GM19035 (cell line): ENCODE results near the gene PDS5B.
"Not testable (repeated sequence)": the region's sequence is repeated elsewhere in the genome, so short reads cannot be mapped to it uniquely, and the experiment has no call there.

ENCODE experiments used
- ATAC-seq: cut with Tn5 transposase; IDR thresholded peaks from one replicate; pipeline ENCODE4 v1.9.1; 2021; ENCODE audit not compliant: unreplicated experiment

Gene PDS5B

GRCh38 chr13:32586080-32586900 lies at the start of gene PDS5B:
Gene PDS5B (plus strand): TSS chr13:32586452. CDS start chr13:32648773, 62,321 bp downstream.
- peak; percentile 82 for ATAC-seq

GRCh38 chr13:32537580-32538142 lies 48.6 kb upstream of the PDS5B start:
- no peak for ATAC-seq

GRCh38 chr13:32538143-32538620 lies 48.1 kb upstream of the PDS5B start:
- ATAC-seq: peak; percentile 84

- ATAC-seq: peak; percentile 97
These were observed 47.5 kb upstream of the PDS5B start, which contains the start of gene N4BP2L2 for GRCh38 chr13:32538621-32539246. Gene N4BP2L2 (minus strand): TSS chr13:32538795. CDS start chr13:32537027, 1,768 bp downstream.

- no peak for ATAC-seq
These were observed 44.0 kb upstream of the PDS5B start for GRCh38 chr13:32542221-32542620.

- no peak for ATAC-seq
These were observed 41.2 kb upstream of the PDS5B start for GRCh38 chr13:32545083-32545482.

- ATAC-seq: no peak
These were observed 37.4 kb upstream of the PDS5B start for GRCh38 chr13:32548837-32549236.

GRCh38 chr13:32549788-32550187 lies 36.5 kb upstream of the PDS5B start:
- ATAC-seq: no peak

GRCh38 chr13:32553720-32554119 lies 32.5 kb upstream of the PDS5B start:
- ATAC-seq: no peak

- ATAC-seq: no peak
These were observed 30.6 kb upstream of the PDS5B start for GRCh38 chr13:32555613-32556012.

- ATAC-seq: not testable (repeated sequence)
These were observed 25.4 kb upstream of the PDS5B start for GRCh38 chr13:32560842-32561241.

GRCh38 chr13:32575687-32576086 lies 10.6 kb upstream of the PDS5B start:
- not testable (repeated sequence) for ATAC-seq

- no peak for ATAC-seq
These were observed 9.2 kb upstream of the PDS5B start for GRCh38 chr13:32577032-32577431.

GRCh38 chr13:32581177-32581786 lies 5.0 kb upstream of the PDS5B start:
- no peak for ATAC-seq

GRCh38 chr13:32582281-32582680 lies 4.0 kb upstream of the PDS5B start:
- no peak for ATAC-seq

- no peak for ATAC-seq
These were observed 3.3 kb upstream of the PDS5B start for GRCh38 chr13:32582991-32583390.

- no peak for ATAC-seq
These were observed 637 bp upstream of the PDS5B start for GRCh38 chr13:32585550-32586079.

- peak; percentile 34 for ATAC-seq
These were observed 959 bp downstream of the PDS5B start for GRCh38 chr13:32587011-32587810.

- no peak for ATAC-seq
These were observed 1.5 kb downstream of the PDS5B start for GRCh38 chr13:32587811-32588170.

- ATAC-seq: no peak
These were observed 2.5 kb downstream of the PDS5B start for GRCh38 chr13:32588736-32589135.
